H1 (cell line): ENCODE measurements around the gene GPC6. TPM values are rescaled to one million over a fixed set of nuclear protein-coding genes. Genes with fewer than 3 reads are reported as not detected.

Experiments used
- CTCF ChIA-PET: fragments of 300-600 bp; sonication (Branson Sonifier 250); formaldehyde crosslinking; loops from one replicate; lab custom pipeline; 2021; ENCODE audit not compliant: partially characterized antibody; lab: Charles Lee
- POLR2A ChIA-PET: fragments of 300-600 bp; sonication (Branson Sonifier 250); formaldehyde crosslinking; loops from one replicate; lab custom pipeline; 2021; ENCODE audit warnings: inconsistent platforms; ENCODE audit not compliant: partially characterized antibody; lab: Charles Lee
- DNase-seq, 2 experiments: peaks; one replicate each; pipeline versions ENCODE4 v3.0.0 to v3.0.0-alpha.2; 2010 to 2022; ENCODE audit warnings: low spot score in 2 of 2, low read depth in 1 of 2, mixed read lengths in 1 of 2
- FAIRE-seq: peaks from 2 replicates; lab custom pipeline; 2011; peaks lifted over from hg19 to GRCh38; lab: Jason Lieb, UNC
- H2AFZ ChIP-seq: 2 replicates; pipeline ENCODE4 v1.8.1; 2012; ENCODE audit warnings: low read length, inconsistent platforms
- H2AK5ac ChIP-seq: 2 replicates; pipeline ENCODE4 v1.6.1; 2013; ENCODE audit warnings: low read depth, low read length
- H2BK120ac ChIP-seq: replicated peaks from 2 replicates; pipeline ENCODE3; 2013; ENCODE audit warnings: low read depth, low read length, inconsistent platforms
- H2BK12ac ChIP-seq: 2 replicates; pipeline ENCODE4 v1.6.1; 2013; ENCODE audit warnings: low read depth, low read length
- H2BK15ac ChIP-seq: 2 replicates; pipeline ENCODE4 v1.6.1; 2013; ENCODE audit warnings: low read length
- H2BK20ac ChIP-seq: 2 replicates; pipeline ENCODE4 v1.6.1; 2013; ENCODE audit warnings: low read length
- H2BK5ac ChIP-seq: 2 replicates; pipeline ENCODE4 v1.6.1; 2013; ENCODE audit warnings: low read depth, low read length
- H3K14ac ChIP-seq: 2 replicates; pipeline ENCODE4 v1.6.1; 2013; ENCODE audit warnings: inconsistent platforms; ENCODE audit not compliant: insufficient read length
- H3K18ac ChIP-seq: 2 replicates; pipeline ENCODE4 v1.6.1; 2013; ENCODE audit warnings: low read length; ENCODE audit errors: extremely low read depth
- H3K23ac ChIP-seq: 2 replicates; pipeline ENCODE4 v1.6.1; 2013; ENCODE audit warnings: inconsistent platforms; ENCODE audit not compliant: insufficient read length
- H3K23me2 ChIP-seq: 2 replicates; pipeline ENCODE4 v1.6.1; 2013; ENCODE audit warnings: low read depth, low read length
- H3K27ac ChIP-seq: 2 replicates; pipeline ENCODE4 v1.6.1; 2011; ENCODE audit warnings: low read depth, low read length, inconsistent platforms
- H3K27me3 ChIP-seq, 4 experiments: replicated peaks in 1 of 4; 1 replicate in 1 of 4; 2 replicates in 3 of 4; pipeline versions ENCODE4 v1.6.1 to v1.8.1; 2011 to 2013; ENCODE audit warnings: low read length in 3 of 4, mild to moderate bottlenecking in 3 of 4, inconsistent platforms in 2 of 4, mixed read lengths in 2 of 4, moderate library complexity in 1 of 4; ENCODE audit not compliant: control insufficient read depth in 3 of 4, insufficient read depth in 3 of 4; ENCODE audit errors: extremely low read depth in 1 of 4
- H3K36me3 ChIP-seq, 4 experiments: 2 replicates each; pipeline versions ENCODE4 v1.6.1 to v1.8.1; 2011 to 2013; ENCODE audit warnings: mild to moderate bottlenecking in 4 of 4, low read length in 3 of 4, moderate library complexity in 2 of 4, control low read depth in 1 of 4, inconsistent platforms in 1 of 4; ENCODE audit not compliant: insufficient read depth in 4 of 4, control insufficient read depth in 2 of 4
- H3K4ac ChIP-seq: replicated peaks from 2 replicates; pipeline ENCODE3; 2013; ENCODE audit warnings: low read length, low read depth, mixed read lengths, inconsistent platforms; ENCODE audit not compliant: insufficient read length
- H3K4me1 ChIP-seq, 4 experiments: replicated peaks in 1 of 4; 1 replicate in 1 of 4; 2 replicates in 3 of 4; pipeline versions ENCODE4 v1.6.1 to v1.8.1; 2011 to 2013; ENCODE audit warnings: low read length in 3 of 4, inconsistent platforms in 2 of 4, mixed read lengths in 1 of 4; ENCODE audit not compliant: insufficient read depth in 4 of 4, control insufficient read depth in 3 of 4
- H3K4me2 ChIP-seq, 2 experiments: 2 replicates each; pipeline versions ENCODE4 v1.6.1 to v1.8.1; 2011 to 2013; ENCODE audit warnings: low read depth in 2 of 2, low read length in 2 of 2, control low read depth in 1 of 2, inconsistent platforms in 1 of 2, mild to moderate bottlenecking in 1 of 2; ENCODE audit not compliant: insufficient read depth in 1 of 2
- H3K4me3 ChIP-seq, 4 experiments: fragments of 200-600, 300-600 bp in 1 of 4; sonication (generic), shearing (Covaris generic), sonication (Bioruptor Twin) in 1 of 4; 2 replicates each; pipeline versions ENCODE4 v1.5.1 to v1.8.1; 2011 to 2016; ENCODE audit warnings: low read length in 4 of 4, low read depth in 3 of 4, control low read depth in 2 of 4, inconsistent platforms in 2 of 4, mild to moderate bottlenecking in 2 of 4, mixed read lengths in 1 of 4, moderate library complexity in 1 of 4; ENCODE audit not compliant: insufficient read depth in 2 of 4; ENCODE audit errors: extremely low read depth in 1 of 4
- H3K56ac ChIP-seq: replicated peaks from 2 replicates; pipeline ENCODE3; 2013; ENCODE audit warnings: low read depth, mild to moderate bottlenecking, mixed read lengths, low read length, inconsistent platforms; ENCODE audit not compliant: insufficient read length
- H3K79me1 ChIP-seq: 2 replicates; pipeline ENCODE4 v1.6.1; 2013; ENCODE audit warnings: low read depth, low read length, control low read depth
- H3K79me2 ChIP-seq, 2 experiments: 2 replicates each; pipeline versions ENCODE4 v1.6.1 to v1.8.1; 2012 to 2013; ENCODE audit warnings: low read length in 2 of 2, mild to moderate bottlenecking in 2 of 2, inconsistent platforms in 1 of 2; ENCODE audit not compliant: insufficient read depth in 2 of 2, control insufficient read depth in 1 of 2
- H3K9ac ChIP-seq, 4 experiments: replicated peaks in 1 of 4; 1 replicate in 1 of 4; 2 replicates in 3 of 4; pipeline versions ENCODE4 v1.6.1 to v1.8.1; 2011 to 2013; ENCODE audit warnings: low read depth in 3 of 4, low read length in 3 of 4, control low read depth in 2 of 4, mild to moderate bottlenecking in 2 of 4, moderate library complexity in 2 of 4, inconsistent platforms in 1 of 4; ENCODE audit errors: extremely low read depth in 1 of 4
- H3K9me3 ChIP-seq, 2 experiments: 2 replicates each; pipeline versions ENCODE4 v1.6.1 to v1.8.1; 2012 to 2013; ENCODE audit warnings: mild to moderate bottlenecking in 2 of 2, moderate library complexity in 2 of 2, control low read depth in 1 of 2, inconsistent platforms in 1 of 2, low read depth in 1 of 2, low read length in 1 of 2, mixed read lengths in 1 of 2; ENCODE audit not compliant: insufficient read depth in 2 of 2
- H4K20me1 ChIP-seq, 2 experiments: replicated peaks in 1 of 2; 2 replicates each; pipeline versions ENCODE3 to v1.8.1; 2011 to 2013; ENCODE audit warnings: inconsistent platforms in 2 of 2, low read length in 2 of 2, mild to moderate bottlenecking in 1 of 2; ENCODE audit not compliant: insufficient read depth in 2 of 2, control insufficient read depth in 1 of 2
- H4K5ac ChIP-seq: 2 replicates; pipeline ENCODE4 v1.6.1; 2013; ENCODE audit warnings: low read length, low read depth, mixed read lengths, inconsistent platforms; ENCODE audit not compliant: insufficient read length
- H4K8ac ChIP-seq: 2 replicates; pipeline ENCODE4 v1.8.0; 2013; ENCODE audit warnings: mild to moderate bottlenecking, moderate library complexity, low read length, inconsistent platforms; ENCODE audit not compliant: insufficient read depth; ENCODE audit errors: extremely low read depth
- H4K91ac ChIP-seq: replicated peaks from 2 replicates; pipeline ENCODE3; 2013; ENCODE audit warnings: low read length, mixed read lengths, inconsistent platforms; ENCODE audit not compliant: insufficient read length
- ATF2 ChIP-seq: IDR thresholded peaks from 2 replicates; pipeline ENCODE4 v1.6.1; 2012; ENCODE audit warnings: low read length, inconsistent platforms
- CTBP2 ChIP-seq: IDR thresholded peaks from 2 replicates; pipeline ENCODE4 v1.7.0; 2011; ENCODE audit warnings: borderline replicate concordance, mild to moderate bottlenecking, moderate library complexity, mixed read lengths, low read length; ENCODE audit not compliant: insufficient read depth, insufficient read length
- JUN ChIP-seq: IDR thresholded peaks from 2 replicates; pipeline ENCODE4 v1.6.1; 2011; ENCODE audit warnings: low read depth, mild to moderate bottlenecking, improper control_type of control experiment, low read length
- KDM1A ChIP-seq: fragments of 200-600, 300-600 bp; sonication (generic); IDR thresholded peaks from 2 replicates; pipeline ENCODE4 v1.7.1; 2016; ENCODE audit warnings: mild to moderate bottlenecking, low read length, borderline replicate concordance
- MAFK ChIP-seq: IDR thresholded peaks from 2 replicates; pipeline ENCODE4 v1.6.1; 2012; ENCODE audit warnings: low read depth, mild to moderate bottlenecking, improper control_type of control experiment, low read length
- POLR2AphosphoS5 ChIP-seq: IDR thresholded peaks from 2 replicates; pipeline ENCODE4 v1.6.1; 2011; ENCODE audit warnings: low read depth, low read length
- RNF2 ChIP-seq: fragments of 200-900, 300-1000 bp; sonication (generic); IDR thresholded peaks from 2 replicates; pipeline ENCODE4 v1.7.1; 2016; ENCODE audit warnings: borderline replicate concordance, low read depth, mild to moderate bottlenecking, antibody characterized with exemption, low read length; ENCODE audit not compliant: poor library complexity, severe bottlenecking; ENCODE audit errors: missing control alignments
- SP4 ChIP-seq: IDR thresholded peaks from 2 replicates; pipeline ENCODE4 v1.6.1; 2012; ENCODE audit warnings: low read length, inconsistent platforms
- WGBS, 2 experiments: shearing (Covaris generic) in 1 of 2; methylation state at CpG; one replicate each; pipeline versions ENCODE4 v1.1.6 to v1.1.7; 2013 to 2015; ENCODE audit warnings: low lambda C conversion rate in 2 of 2, mixed read lengths in 2 of 2, inconsistent platforms in 1 of 2, low coverage in 1 of 2, missing lambda C conversion rate in 1 of 2; ENCODE audit not compliant: insufficient replicate concordance in 2 of 2, insufficient coverage in 1 of 2, insufficient read length in 1 of 2; ENCODE audit errors: extremely low coverage in 1 of 2, missing lambda C conversion rate in 1 of 2; 5-methylcytosine and 5-hydroxymethylcytosine counted together
- polyA plus RNA-seq, 7 experiments: library from polyadenylated mRNA; depleted of rRNA in 3 of 7; stranded (reverse) in 5 of 7; unstranded in 2 of 7; fragments of >200 nt in 5 of 7; fragments of 200-250 nt in 2 of 7; gene quantifications; 1 replicate in 5 of 7; 2 replicates in 1 of 7; 4 replicates in 1 of 7; pipeline versions ENCODE4 v1.2.1 to v1.2.3, GENCODE V29; 2011 to 2013; ENCODE audit warnings: missing spikeins in 2 of 7, mixed read lengths in 2 of 7
- total RNA-seq: library from RNA; stranded (reverse); fragmentation: NEBNext Ultra II Directional; extraction: Animal tissue kit (Norgen Biotek cat#: 25700); gene quantifications from 2 replicates; pipeline ENCODE4 v1.2.1, GENCODE V29; 2021

The GPC6 gene
- total and polyA plus RNA-seq, 2 of the 8 experiments (the other 6 are each of a cell fraction or from before 2014, with no cell fraction given), result 5.4 to 12.0 TPM

GRCh38 chr13:93180356-93180969 is 46.1 kb upstream of the GPC6 start:
- H3K14ac ChIP-seq, result no peak overlapping the region
- ChIA-PET POLR2A (no interaction called here), CTCF (interaction anchor here (0.7 to 0.9 kb wide), 3 partner anchors 121 to 1177 kb away, joined by 3 read pairs; no protein-coding TSS in a partner anchor)
- H3K56ac ChIP-seq, result no peak overlapping the region
- WGBS, 2 experiments, result 36% methylated on average over 2 of the region's 2 CpGs; no CpG with 5 or more reads in 1 of the 2 experiments
- no peak overlapping the region for H2AK5ac ChIP-seq
- H2BK15ac ChIP-seq, result no peak overlapping the region
- no peak overlapping the region for H3K23ac ChIP-seq
- H4K91ac ChIP-seq, result no peak overlapping the region
- H4K5ac ChIP-seq, result no peak overlapping the region
- no peaks in the 10 kb centered on the region for H3K9me3 ChIP-seq
- H3K36me3 ChIP-seq, result no peaks in the 10 kb centered on the region; a peak in 1 of 8 replicates
- no peak overlapping the region for H3K4me3 ChIP-seq
- no peak overlapping the region for H2BK12ac ChIP-seq
- H2BK120ac ChIP-seq, result no peak overlapping the region
- H3K4me1 ChIP-seq, result no peaks in the 10 kb centered on the region
- no peaks in the 10 kb centered on the region for H3K79me1 ChIP-seq
- DNase-seq (no peak), FAIRE-seq (no peak)
- no peak overlapping the region for H3K27ac ChIP-seq
- no peak overlapping the region for H2BK20ac ChIP-seq
- H2AFZ ChIP-seq, result no peak overlapping the region
- no peaks in the 10 kb centered on the region for H3K27me3 ChIP-seq
- H4K20me1 ChIP-seq, result no peaks in the 10 kb centered on the region
- H3K9ac ChIP-seq, result no peak overlapping the region
- TF ChIP-seq KDM1A (no peak), ATF2 (no peak), POLR2AphosphoS5 (no peak), CTBP2 (no peak), SP4 (no peak), MAFK (no peak), RNF2 (no peak), JUN (no peak)
- TF ChIP-seq, all 59 proteins: peak for 0
- H3K4ac ChIP-seq, result no peak overlapping the region
- no peak overlapping the region for H4K8ac ChIP-seq
- no peaks in the 10 kb centered on the region for H3K23me2 ChIP-seq
- H3K4me2 ChIP-seq, result no peak overlapping the region
- no peak overlapping the region for H2BK5ac ChIP-seq
- H3K79me2 ChIP-seq, result no peaks in the 10 kb centered on the region
- H3K18ac ChIP-seq, result no peak overlapping the region
